ENCODE results near the gene FMO4.
"Not testable (repeated sequence)": the region's sequence is repeated elsewhere in the genome, so short reads cannot be mapped to it uniquely, and the experiment has no call there.

The FMO4 gene

GRCh38 chr1:171390740-171391139, 76.8 kb downstream of the FMO4 start:
- DNase-seq, result not testable (repeated sequence)

All from stimulated activated CD4-positive, alpha-beta T cell treated with anti-CD3 and anti-CD28 coated beads, Interleukin-2, amount 100 ng/mL, for 48 hours (primary cell).